Omental fat pad (tissue), 4 donors: ENCODE measurements around the gene SERPINI1. TPM values are rescaled to one million over a fixed set of nuclear protein-coding genes. Genes with fewer than 3 reads are reported as not detected.

ENCODE experiments used
- ATAC-seq: fragments of 150-250 bp; one replicate; pipeline ENCODE4 v1.9.1; 2016; ENCODE audit warnings: mild to moderate bottlenecking, moderate library complexity; ENCODE audit not compliant: low FRiP score
- DNase-seq: peaks from one replicate; pipeline ENCODE4 v3.0.0-alpha.2; 2019; ENCODE audit warnings: low spot score
- total RNA-seq, 4 donors: library from RNA; depleted of rRNA; stranded (reverse); fragments of >200 nt; gene quantifications; one replicate each; pipeline ENCODE4 v1.1.0, GENCODE V29; 2016
- TF ChIP-seq, protein P1 (sequence below), 3 donors: fragments of 450-650 bp; IDR thresholded peaks; one replicate each; pipeline ENCODE4 v1.5.1; 2016 to 2017; ENCODE audit warnings: antibody characterized with exemption in 3 of 3, mild to moderate bottlenecking in 3 of 3, moderate library complexity in 2 of 3

SERPINI1 gene
- total RNA-seq, 4 donors from 2014 or later, result 2.2 to 7.1 (median 4.5) TPM

DNA sequence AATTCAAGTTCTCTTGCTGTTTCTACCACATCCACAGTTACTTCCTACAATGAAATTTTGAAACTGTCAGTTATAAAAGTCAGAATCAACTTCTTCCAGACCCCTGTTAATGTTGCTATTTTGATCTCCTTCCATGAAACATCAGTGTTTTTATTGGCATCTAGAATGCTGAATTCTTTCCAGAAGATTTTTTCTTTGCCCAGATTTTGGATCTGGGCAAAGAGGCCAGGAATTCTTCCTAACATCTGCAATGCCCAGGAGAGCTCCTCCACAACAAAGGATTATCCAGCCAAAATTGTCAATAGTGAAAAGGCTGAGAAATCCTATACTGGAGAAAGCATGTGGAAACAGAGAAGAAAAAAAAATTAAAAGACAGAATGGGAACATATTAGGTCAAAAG lies 75.5 kb downstream of the SERPINI1 start:
- TF ChIP-seq, protein P1, sequence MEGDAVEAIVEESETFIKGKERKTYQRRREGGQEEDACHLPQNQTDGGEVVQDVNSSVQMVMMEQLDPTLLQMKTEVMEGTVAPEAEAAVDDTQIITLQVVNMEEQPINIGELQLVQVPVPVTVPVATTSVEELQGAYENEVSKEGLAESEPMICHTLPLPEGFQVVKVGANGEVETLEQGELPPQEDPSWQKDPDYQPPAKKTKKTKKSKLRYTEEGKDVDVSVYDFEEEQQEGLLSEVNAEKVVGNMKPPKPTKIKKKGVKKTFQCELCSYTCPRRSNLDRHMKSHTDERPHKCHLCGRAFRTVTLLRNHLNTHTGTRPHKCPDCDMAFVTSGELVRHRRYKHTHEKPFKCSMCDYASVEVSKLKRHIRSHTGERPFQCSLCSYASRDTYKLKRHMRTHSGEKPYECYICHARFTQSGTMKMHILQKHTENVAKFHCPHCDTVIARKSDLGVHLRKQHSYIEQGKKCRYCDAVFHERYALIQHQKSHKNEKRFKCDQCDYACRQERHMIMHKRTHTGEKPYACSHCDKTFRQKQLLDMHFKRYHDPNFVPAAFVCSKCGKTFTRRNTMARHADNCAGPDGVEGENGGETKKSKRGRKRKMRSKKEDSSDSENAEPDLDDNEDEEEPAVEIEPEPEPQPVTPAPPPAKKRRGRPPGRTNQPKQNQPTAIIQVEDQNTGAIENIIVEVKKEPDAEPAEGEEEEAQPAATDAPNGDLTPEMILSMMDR (IDR thresholded peaks at IDR 0.05), result no peak
- DNase-seq (no peak), ATAC-seq (no peak)

DNA sequence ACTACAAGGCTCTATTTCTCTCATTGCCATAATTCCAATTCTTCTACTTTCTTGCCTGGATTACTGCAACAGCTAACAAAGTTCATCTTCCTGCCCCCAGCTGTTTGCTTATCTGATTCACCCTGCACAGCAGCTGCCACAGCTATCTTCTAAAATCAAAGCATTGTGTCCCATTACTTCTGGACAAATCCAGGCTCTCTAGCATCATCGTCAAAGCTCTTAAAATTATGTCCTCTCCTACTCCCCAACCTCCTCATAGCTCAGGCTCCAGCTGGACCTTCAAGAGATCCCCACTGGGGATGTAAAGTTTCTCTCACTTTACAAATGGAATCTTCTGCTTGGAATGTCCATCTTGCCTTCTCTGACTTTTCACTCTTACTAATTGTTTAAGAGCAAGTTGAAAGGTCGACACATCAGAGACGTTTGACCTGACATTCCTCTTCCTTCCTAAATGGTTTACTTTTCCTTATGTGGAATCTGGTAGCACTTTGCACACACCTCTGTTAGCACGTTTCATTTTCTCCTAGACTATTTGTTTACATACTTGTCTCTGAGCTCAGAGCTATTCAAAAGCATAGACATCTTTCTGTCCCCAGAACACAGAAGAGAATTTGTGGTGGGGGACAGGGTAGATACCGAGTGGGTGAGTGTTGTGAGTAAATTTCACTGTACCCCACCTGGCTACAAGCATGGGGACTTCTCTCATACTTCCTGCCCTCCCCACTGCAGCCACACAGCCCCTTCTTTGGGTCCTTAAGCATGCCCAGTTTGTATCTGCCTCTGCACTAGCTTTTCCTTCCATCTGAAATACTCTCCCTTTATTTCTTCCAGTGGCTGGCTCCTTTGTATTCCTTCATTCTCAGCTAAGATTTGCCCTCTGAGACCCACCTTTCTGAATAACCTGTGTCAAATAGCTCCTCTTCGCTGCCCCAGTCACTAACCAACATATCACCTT lies 77.9 kb downstream of the SERPINI1 start:
- DNase-seq, result no peak
- TF ChIP-seq, protein P1 (IDR thresholded peaks at IDR 0.05), result no peak
- ATAC-seq, result no peak

DNA sequence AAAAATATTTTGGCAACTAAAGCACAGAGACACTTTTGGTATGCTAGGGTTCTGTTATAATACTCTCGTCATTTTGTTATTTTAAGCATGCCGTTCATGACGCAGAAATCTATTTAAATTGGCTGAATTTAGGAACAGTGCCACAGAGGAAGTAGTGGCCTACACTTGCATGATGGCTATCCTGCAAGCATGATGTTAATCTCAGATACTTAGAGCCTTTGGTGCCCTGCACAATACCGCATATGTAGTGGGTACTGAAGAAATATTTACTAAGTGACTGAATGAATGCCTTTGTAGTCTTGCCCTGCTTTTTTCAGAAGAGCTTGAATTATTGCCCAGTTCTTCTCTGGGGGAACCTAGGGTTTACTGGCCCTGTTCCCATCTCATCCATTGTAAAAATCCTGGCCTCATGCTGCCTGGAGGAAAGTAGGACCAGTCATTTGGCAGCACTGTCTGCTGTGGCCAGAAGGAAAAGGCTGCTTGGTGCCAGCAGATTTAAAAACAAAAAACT lies 79.0 kb downstream of the SERPINI1 start:
- DNase-seq (no peak), ATAC-seq (peak; percentile 44)
- TF ChIP-seq, protein P1 (IDR thresholded peaks at IDR 0.05), result no peak

DNA sequence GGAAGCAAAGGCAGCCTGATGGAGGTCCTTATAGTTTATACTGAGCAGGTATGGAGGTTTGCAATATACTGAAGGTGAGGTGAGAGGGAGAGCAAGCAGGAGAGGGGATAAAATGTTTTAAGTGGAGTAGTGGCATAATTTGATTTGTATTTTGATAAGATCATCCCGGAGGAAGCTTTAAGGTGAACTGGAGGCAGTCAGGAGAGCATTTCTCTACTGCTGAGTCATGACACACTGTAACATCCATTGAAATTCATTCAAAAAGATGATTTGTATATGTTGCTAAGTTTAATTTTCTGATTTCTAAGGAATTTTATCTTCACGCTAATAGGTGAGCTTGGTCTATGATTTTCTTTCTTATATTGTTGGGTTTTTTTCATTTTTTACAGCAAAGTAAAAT lies 81.4 kb downstream of the SERPINI1 start:
- DNase-seq (no peak), ATAC-seq (no peak)
- TF ChIP-seq, protein P1 (IDR thresholded peaks at IDR 0.05), result no peak

DNA sequence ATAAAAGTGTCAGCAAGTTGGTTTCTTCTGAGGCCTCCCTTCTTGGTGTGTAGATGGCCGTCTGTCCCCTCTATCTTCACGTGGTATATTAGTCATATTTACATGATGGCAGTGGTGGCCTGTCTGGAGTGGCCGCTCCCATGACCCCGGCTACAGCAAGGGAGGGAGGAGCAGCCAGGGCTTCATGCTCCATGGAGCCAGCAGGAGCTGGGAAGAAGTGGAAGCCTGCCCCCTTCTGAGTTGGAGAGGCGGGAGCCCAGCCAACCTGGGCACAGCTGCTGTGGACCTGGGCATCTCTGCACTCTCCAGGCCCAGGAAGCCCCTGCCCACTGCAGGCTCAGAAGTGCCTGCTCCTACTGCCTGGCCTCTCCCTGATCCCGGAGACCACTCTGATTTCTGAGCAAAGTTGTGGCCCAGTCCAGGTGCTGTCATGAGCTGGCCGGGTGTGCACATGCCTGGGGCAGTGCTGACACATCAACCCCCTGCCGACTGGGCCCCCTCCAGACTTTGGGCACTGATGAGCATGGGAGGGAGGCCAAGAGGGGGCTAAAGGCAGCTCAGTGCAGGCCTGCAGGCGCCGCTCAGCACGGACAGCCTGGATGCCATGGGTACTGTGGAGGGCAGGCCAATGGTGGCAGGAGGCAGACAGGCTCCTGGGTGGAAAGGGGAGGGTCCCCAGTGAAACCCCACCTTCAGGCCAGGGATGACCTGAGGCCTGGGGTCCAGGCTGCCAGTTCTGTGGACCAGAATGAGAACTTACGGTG lies 84.8 kb downstream of the SERPINI1 start:
- TF ChIP-seq, protein P1 (IDR thresholded peaks at IDR 0.05), result no peak
- no peak for ATAC-seq
- DNase-seq, result no peak

DNA sequence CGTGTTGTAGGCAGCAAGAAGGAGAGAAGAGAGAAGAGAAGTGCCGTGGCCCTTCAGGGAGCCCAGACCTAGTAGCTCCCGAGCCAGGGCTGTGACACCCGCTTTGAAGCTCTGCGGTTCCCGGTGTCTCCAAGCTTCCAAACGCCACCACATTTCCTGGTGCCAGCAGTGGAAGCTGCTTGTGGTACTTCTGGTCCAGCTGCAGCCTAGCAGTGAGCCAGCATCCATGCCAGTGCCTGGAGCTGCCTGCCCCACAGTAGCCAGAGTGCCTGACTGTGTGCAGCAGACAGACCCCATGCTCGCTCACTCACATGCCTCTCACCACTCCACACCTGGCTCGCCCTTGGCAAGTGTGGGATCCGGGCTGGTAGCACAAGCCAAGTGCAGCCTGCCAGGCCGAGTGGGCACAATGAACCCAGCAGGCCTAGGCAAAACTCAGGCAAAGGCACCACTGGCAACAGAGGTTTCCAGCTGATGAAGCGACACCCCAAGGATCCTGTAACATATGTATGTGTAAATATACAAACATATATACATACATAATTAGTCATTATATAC lies 85.8 kb downstream of the SERPINI1 start:
- DNase-seq, result no peak

More for the DNA sequence above, 85.8 kb downstream of the SERPINI1 start:
- ATAC-seq, result no peak
- TF ChIP-seq, protein P1 (IDR thresholded peaks at IDR 0.05), result no peak
